ENCODE results near the gene LRCH1. TPM values are rescaled to one million over a fixed set of nuclear protein-coding genes. Genes with fewer than 3 reads are reported as not detected.

Gene LRCH1
- total and polyA plus RNA-seq, 2 donors from 2014 or later: 10.2 to 39.0 TPM

- H3K27me3 ChIP-seq (ENCODE audit: control insufficient read depth, insufficient read depth, low read length): no peaks in the 10 kb centered on the region
- no peaks in the 10 kb centered on the region for H3K36me3 ChIP-seq (ENCODE audit: control insufficient read depth in 2 of 3, insufficient read depth in 3 of 3, low read length in 3 of 3)
- no peak for FAIRE-seq
- DNase-seq: no peak
- H3K4me3 ChIP-seq (ENCODE audit: low read length in 3 of 3): no peak overlapping the region
- H3K27ac ChIP-seq (ENCODE audit: low read depth in 2 of 2, low read length in 2 of 2): no peak overlapping the region
- TF ChIP-seq CTCF (IDR thresholded peaks at IDR 0.05; ENCODE audit: borderline replicate concordance, extremely low read depth, insufficient read depth): no peak
- no peaks in the 10 kb centered on the region for H3K9me3 ChIP-seq (ENCODE audit: control insufficient read depth in 2 of 3, insufficient read depth in 1 of 3, low read length in 3 of 3)
- intact Hi-C loops (cut with DNase I): no loop called here
- peaks cover 4 to 28% (median 22%) of the 10 kb centered on the region in 3 donors for H3K4me1 ChIP-seq (ENCODE audit: control insufficient read depth in 2 of 3, insufficient read depth in 2 of 3, low read depth in 1 of 3, low read length in 3 of 3)
- H3K9ac ChIP-seq (ENCODE audit: low read length in 3 of 3): no peak overlapping the region
Measured at GRCh38 chr13:46567671-46568070, 14.7 kb downstream of the LRCH1 start.

- Histone ChIP-seq H3K36me3 (ENCODE audit: control insufficient read depth in 2 of 3, insufficient read depth in 3 of 3, low read length in 3 of 3) (no peaks in the 10 kb centered on the region), H3K27me3 (ENCODE audit: control insufficient read depth, insufficient read depth, low read length) (no peaks in the 10 kb centered on the region), H3K4me1 (ENCODE audit: control insufficient read depth in 2 of 3, insufficient read depth in 2 of 3, low read depth in 1 of 3, low read length in 3 of 3) (peaks cover 4 to 28% (median 22%) of the 10 kb centered on the region in 3 donors), H3K9me3 (ENCODE audit: control insufficient read depth in 2 of 3, insufficient read depth in 1 of 3, low read length in 3 of 3) (no peaks in the 10 kb centered on the region), H3K4me3 (ENCODE audit: low read length in 3 of 3) (no peak overlapping the region), H3K27ac (ENCODE audit: low read depth in 2 of 2, low read length in 2 of 2) (no peak overlapping the region), H3K9ac (ENCODE audit: low read length in 3 of 3) (no peak overlapping the region)
- no peak for TF ChIP-seq CTCF (IDR thresholded peaks at IDR 0.05; ENCODE audit: borderline replicate concordance, extremely low read depth, insufficient read depth)
- FAIRE-seq: no peak
- intact Hi-C loops (cut with DNase I): no loop called here
- no peak for DNase-seq
Measured at GRCh38 chr13:46569456-46569855, 16.5 kb downstream of the LRCH1 start.

- H3K27me3 ChIP-seq (ENCODE audit: control insufficient read depth, insufficient read depth, low read length): no peaks in the 10 kb centered on the region
- H3K36me3 ChIP-seq (ENCODE audit: control insufficient read depth in 2 of 3, insufficient read depth in 3 of 3, low read length in 3 of 3): no peaks in the 10 kb centered on the region
- no peaks in the 10 kb centered on the region for H3K9me3 ChIP-seq (ENCODE audit: control insufficient read depth in 2 of 3, insufficient read depth in 1 of 3, low read length in 3 of 3)
- no peak for DNase-seq
- intact Hi-C loops (cut with DNase I): no loop called here
- no peak for FAIRE-seq
- no peak overlapping the region for H3K27ac ChIP-seq (ENCODE audit: low read depth in 2 of 2, low read length in 2 of 2)
- peaks cover 8 to 34% (median 21%) of the 10 kb centered on the region in 3 donors for H3K4me1 ChIP-seq (ENCODE audit: control insufficient read depth in 2 of 3, insufficient read depth in 2 of 3, low read depth in 1 of 3, low read length in 3 of 3)
- H3K4me3 ChIP-seq (ENCODE audit: low read length in 3 of 3): peak overlapping the region in 1 of 3 donors; percentile 20
- no peak for TF ChIP-seq CTCF (IDR thresholded peaks at IDR 0.05; ENCODE audit: borderline replicate concordance, extremely low read depth, insufficient read depth)
- H3K9ac ChIP-seq (ENCODE audit: low read length in 3 of 3): no peak overlapping the region
Measured at GRCh38 chr13:46570273-46570672, 17.3 kb downstream of the LRCH1 start.

All from kidney (tissue), 14 donors.